SIG-M5 treated with dmso at 0.1 percent for 504 hours (cell line): Measurements from ENCODE around the gene DPM1.

Experiments used
- DNase-seq: peaks from one replicate; lab custom pipeline; 2025; ENCODE audit not compliant: unreplicated experiment; lab: John Stamatoyannopoulos, UW

DPM1 gene

GRCh38 chr20:50900261-50900660 is 58.1 kb downstream of the DPM1 start:
- DNase-seq = no peak

DNA sequence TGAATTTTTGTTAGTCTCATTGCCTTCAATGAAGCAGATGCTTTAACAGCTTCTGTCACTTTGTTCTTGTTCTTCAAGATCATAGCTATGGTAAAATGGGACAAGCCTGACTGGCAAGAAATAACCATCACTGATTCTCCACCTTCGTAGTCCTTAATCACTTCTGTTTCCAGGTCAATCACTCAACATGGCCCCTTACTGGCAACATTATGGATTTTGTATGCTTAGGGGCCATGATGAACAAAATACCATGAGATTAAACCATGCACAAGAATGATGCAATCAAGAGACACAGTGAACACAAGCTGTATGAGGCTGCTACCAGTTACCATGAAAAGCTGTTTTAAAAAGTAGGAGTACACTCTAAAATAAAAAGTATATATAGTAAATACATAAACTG is 59.9 kb downstream of the DPM1 start:
- DNase-seq = no peak

DNA sequence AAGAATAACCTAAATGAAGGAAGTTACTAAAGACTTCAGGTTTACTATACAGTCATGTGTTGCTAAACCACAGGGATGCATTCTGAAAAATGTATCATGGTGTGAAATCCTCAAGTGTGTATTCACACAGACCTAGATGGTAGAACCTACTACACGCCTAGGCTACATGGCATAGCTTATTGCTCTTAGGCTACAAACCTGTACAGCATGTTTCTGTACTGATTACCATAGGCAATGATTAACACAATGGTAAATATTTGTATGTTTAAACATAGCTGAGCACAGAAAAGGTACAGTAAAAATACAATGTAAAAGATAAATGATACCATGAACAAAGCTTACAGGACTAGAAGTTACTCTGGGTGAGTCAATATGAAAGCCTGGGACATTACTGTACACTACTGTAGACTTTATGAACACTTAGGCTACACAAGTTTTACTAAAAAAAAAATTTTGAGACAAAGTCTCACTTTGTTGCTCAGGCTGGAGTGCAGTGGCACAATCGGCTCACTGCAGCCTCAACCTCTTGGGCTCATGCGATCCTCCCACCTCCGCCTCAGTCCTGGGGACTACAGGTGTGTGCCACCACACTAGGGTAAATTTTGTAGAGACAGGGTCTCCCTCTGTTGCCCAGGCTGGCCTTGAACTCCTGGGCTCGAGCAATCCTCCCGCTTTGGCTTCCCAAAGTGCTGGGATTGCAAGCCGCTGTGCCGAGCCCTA is 63.1 kb downstream of the DPM1 start:
- DNase-seq = no peak

GRCh38 chr20:50893620-50894019 is 64.7 kb downstream of the DPM1 start:
- DNase-seq = no peak

DNA sequence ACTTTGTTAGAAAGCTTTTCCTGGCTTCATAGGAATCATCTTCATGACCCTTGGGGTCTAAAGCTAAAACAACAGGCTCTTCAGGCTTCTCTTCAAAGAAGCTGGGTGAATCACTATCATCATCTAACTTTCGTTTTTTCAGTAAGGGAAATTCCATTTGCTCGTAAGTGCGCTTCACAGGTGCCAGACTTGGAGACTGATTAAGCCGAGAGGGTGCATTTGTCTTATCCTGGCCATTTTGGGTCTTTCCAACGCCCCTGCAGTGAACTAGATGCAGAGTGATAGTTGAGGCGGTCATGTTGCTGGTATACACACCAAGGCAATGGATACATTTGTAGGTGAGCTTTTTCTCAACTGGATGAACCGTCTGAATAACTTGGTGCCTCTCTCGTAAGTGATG is 65.9 kb downstream of the DPM1 start:
- no peak for DNase-seq

DNA sequence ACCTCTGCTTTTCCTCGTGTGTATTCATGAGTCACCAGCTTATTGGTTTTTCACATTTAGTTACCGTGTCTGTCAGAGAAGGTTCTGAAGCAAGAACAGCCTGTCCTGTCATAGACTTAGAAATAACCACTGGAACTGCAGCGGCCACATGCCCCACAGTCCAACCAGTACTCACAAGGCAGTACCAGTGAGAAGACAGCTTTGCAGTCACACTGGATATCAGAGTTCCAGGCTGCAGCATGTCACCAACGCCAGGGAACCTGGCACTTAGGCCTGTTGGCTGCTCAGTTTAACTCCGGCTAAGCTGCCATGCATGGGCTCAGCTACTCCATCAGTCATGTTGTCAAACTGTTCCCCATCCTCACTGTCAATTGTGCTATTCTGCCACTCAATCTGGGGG is 67.2 kb downstream of the DPM1 start:
- DNase-seq = no peak

GRCh38 chr20:50887576-50887975 is 70.8 kb downstream of the DPM1 start:
- DNase-seq = no peak

GRCh38 chr20:50886184-50886790 is 72.0 kb downstream of the DPM1 start:
- DNase-seq = no peak

GRCh38 chr20:50885781-50886180 is 72.6 kb downstream of the DPM1 start:
- no peak for DNase-seq

GRCh38 chr20:50885068-50885467 is 73.3 kb downstream of the DPM1 start:
- no peak for DNase-seq
